H1 (cell line): ENCODE measurements around the gene PRDM1. TPM values are rescaled to one million over a fixed set of nuclear protein-coding genes. Genes with fewer than 3 reads are reported as not detected.

Experiments used
- BCL11A ChIP-seq, 2 experiments: IDR thresholded peaks; one replicate each; pipeline ENCODE4 v1.6.1; 2011; ENCODE audit warnings: low read depth in 2 of 2, low read length in 2 of 2, mild to moderate bottlenecking in 2 of 2
- CHD7 ChIP-seq: fragments of 300-600 bp; sonication (generic); IDR thresholded peaks from 2 replicates; pipeline ENCODE4 v1.7.1; 2012; ENCODE audit warnings: low read length, moderate library complexity, mild to moderate bottlenecking, inconsistent platforms; ENCODE audit not compliant: insufficient replicate concordance
- CREB1 ChIP-seq: IDR thresholded peaks from 2 replicates; pipeline ENCODE4 v1.6.1; 2012; ENCODE audit warnings: inconsistent platforms
- CTBP2 ChIP-seq: IDR thresholded peaks from 2 replicates; pipeline ENCODE4 v1.7.0; 2011; ENCODE audit warnings: borderline replicate concordance, mild to moderate bottlenecking, moderate library complexity, mixed read lengths, low read length; ENCODE audit not compliant: insufficient read depth, insufficient read length
- EZH2 ChIP-seq: fragments of 200-600 bp; sonication (generic); IDR thresholded peaks from 2 replicates; pipeline ENCODE4 v1.7.1; 2012; ENCODE audit warnings: low read depth, mild to moderate bottlenecking, moderate library complexity, low read length, inconsistent platforms; ENCODE audit not compliant: severe bottlenecking
- HDAC2 ChIP-seq, 2 experiments: fragments of 300-600 bp in 1 of 2; sonication (generic) in 1 of 2; IDR thresholded peaks; 2 replicates each; pipeline ENCODE4 v1.6.1; 2011 to 2012; ENCODE audit warnings: low read depth in 2 of 2, low read length in 2 of 2, mild to moderate bottlenecking in 2 of 2, moderate library complexity in 2 of 2, borderline replicate concordance in 1 of 2, inconsistent platforms in 1 of 2
- SAP30 ChIP-seq: fragments of 300-600 bp; sonication (generic); IDR thresholded peaks from 2 replicates; pipeline ENCODE4 v1.7.1; 2012; ENCODE audit warnings: low read length, moderate library complexity, mild to moderate bottlenecking, inconsistent platforms; ENCODE audit not compliant: insufficient read depth, insufficient replicate concordance
- SIRT6 ChIP-seq: IDR thresholded peaks from one replicate; pipeline ENCODE4 v1.7.1; 2012; ENCODE audit warnings: low read length, inconsistent platforms
- SIX5 ChIP-seq: IDR thresholded peaks from 2 replicates; pipeline ENCODE4 v1.6.1; 2011; ENCODE audit warnings: mild to moderate bottlenecking, low read depth, low read length
- SP2 ChIP-seq: IDR thresholded peaks from 2 replicates; pipeline ENCODE4 v1.6.1; 2012; ENCODE audit warnings: mild to moderate bottlenecking, low read length, inconsistent platforms
- TEAD4 ChIP-seq: IDR thresholded peaks from 2 replicates; pipeline ENCODE4 v1.6.1; 2012; ENCODE audit warnings: low read depth, low read length, inconsistent platforms, mixed read lengths
- polyA plus RNA-seq, 7 experiments: library from polyadenylated mRNA; depleted of rRNA in 3 of 7; stranded (reverse) in 5 of 7; unstranded in 2 of 7; fragments of >200 nt in 5 of 7; fragments of 200-250 nt in 2 of 7; gene quantifications; 1 replicate in 5 of 7; 2 replicates in 1 of 7; 4 replicates in 1 of 7; pipeline versions ENCODE4 v1.2.1 to v1.2.3, GENCODE V29; 2011 to 2013; ENCODE audit warnings: missing spikeins in 2 of 7, mixed read lengths in 2 of 7
- total RNA-seq: library from RNA; stranded (reverse); fragmentation: NEBNext Ultra II Directional; extraction: Animal tissue kit (Norgen Biotek cat#: 25700); gene quantifications from 2 replicates; pipeline ENCODE4 v1.2.1, GENCODE V29; 2021

The PRDM1 gene
- total and polyA plus RNA-seq, 2 of the 8 experiments (the other 6 are each of a cell fraction or from before 2014, with no cell fraction given): 0.21 to 0.74 TPM

- TF ChIP-seq CHD7 (no peak), BCL11A (IDR thresholded peaks at IDR 0.05; ENCODE audit: low read depth in 2 of 2, low read length in 2 of 2) (no peak), TEAD4 (no peak), CREB1 (no peak), HDAC2 (IDR thresholded peaks at IDR 0.05; ENCODE audit: borderline replicate concordance in 1 of 2, low read depth in 2 of 2, low read length in 2 of 2) (no peak), SIX5 (no peak), SIRT6 (no peak), SAP30 (no peak), SP2 (no peak), CTBP2 (no peak), EZH2 (no peak)
Measured at GRCh38 chr6:106149472-106150069, 63.4 kb downstream of the PRDM1 start (continued).
